ENCODE results near the gene FICD. TPM values are rescaled to one million over a fixed set of nuclear protein-coding genes. Genes with fewer than 3 reads are reported as not detected.

FICD gene
- total and polyA plus RNA-seq, 2 of the 13 experiments (the other 11 are each of a cell fraction or from before 2014, with no cell fraction given) = 0.99 to 3.0 TPM

DNA sequence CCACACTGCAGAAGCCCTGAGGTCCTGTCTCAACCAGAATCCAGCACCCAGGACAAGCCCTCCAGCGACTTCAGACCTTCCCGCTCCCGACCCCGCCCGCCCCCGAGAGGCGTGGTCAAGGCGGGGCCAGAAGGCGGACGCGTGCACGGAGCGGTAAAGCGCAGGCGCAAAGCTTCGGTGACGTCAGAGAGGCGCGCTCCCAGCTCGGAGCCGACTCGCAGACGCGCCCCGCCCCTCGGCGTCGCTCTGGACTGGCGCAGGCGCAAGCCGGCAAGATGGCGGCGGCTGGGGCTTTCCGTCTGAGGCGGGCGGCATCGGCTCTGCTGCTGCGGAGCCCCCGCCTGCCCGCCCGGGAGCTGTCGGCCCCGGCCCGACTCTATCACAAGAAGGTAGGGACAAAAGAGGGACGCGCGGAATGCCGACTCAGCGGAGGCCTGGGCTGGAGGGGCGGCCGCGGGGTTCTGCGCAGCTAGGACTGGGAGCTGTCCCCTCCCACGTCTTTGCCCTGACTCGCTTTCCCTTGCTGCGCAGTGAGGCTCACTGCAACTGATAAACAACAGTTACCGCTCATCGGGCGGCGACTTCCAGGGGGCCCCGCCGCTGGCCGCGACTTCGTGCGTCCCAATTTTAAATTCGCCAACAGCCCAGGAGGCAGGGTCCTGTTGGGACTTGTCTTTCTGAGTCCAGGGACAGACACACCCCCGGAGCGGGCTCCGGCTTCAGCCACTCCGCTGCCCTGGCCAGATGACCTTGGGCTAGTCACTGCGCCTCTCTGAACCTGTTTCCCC lies 47.5 kb downstream of the FICD start, which contains the start of gene ISCU (continued):
- TF ChIP-seq MTF1 (CRISPR knock-in tag; IDR thresholded peaks at IDR 0.05) (peak; percentile 42; the same call in 1 of the 2 replicates), ZNF260 (CRISPR knock-in tag; IDR thresholded peaks at IDR 0.05; ENCODE audit: borderline replicate concordance, low read depth) (no peak), ZNF576 (CRISPR knock-in tag; IDR thresholded peaks at IDR 0.05) (no peak; the same call in 1 of the 2 replicates), ETS1 (CRISPR knock-in tag; IDR thresholded peaks at IDR 0.05) (no peak), NRL (CRISPR knock-in tag; IDR thresholded peaks at IDR 0.05; ENCODE audit: borderline replicate concordance) (peak; percentile 67), MAF1 (CRISPR knock-in tag; IDR thresholded peaks at IDR 0.05; ENCODE audit: borderline replicate concordance) (no peak), MED13 (CRISPR knock-in tag; IDR thresholded peaks at IDR 0.05) (0 out of 2 replicates have a peak, but pooled peaks have one; percentile 52), ZSCAN5A (CRISPR knock-in tag; IDR thresholded peaks at IDR 0.05; ENCODE audit: borderline replicate concordance) (no peak), ZSCAN31 (CRISPR knock-in tag; IDR thresholded peaks at IDR 0.05; ENCODE audit: low read depth) (no peak), HDAC2 (CRISPR knock-in tag; IDR thresholded peaks at IDR 0.05) (peak; percentile 23; the same call in 1 of the 2 replicates), SOX6 (IDR thresholded peaks at IDR 0.05) (no peak), SOX6 (CRISPR knock-in tag; IDR thresholded peaks at IDR 0.05) (no peak), ZNF263 (CRISPR knock-in tag; IDR thresholded peaks at IDR 0.05) (no peak; the same call in 1 of the 2 replicates), THAP11 (CRISPR knock-in tag; IDR thresholded peaks at IDR 0.05) (peak; percentile 90), RFX5 (IDR thresholded peaks at IDR 0.05; ENCODE audit: low read depth, low read length) (peak; percentile 60; the same call in 1 of the 2 replicates), LCORL (IDR thresholded peaks at IDR 0.05) (no peak), LCORL (CRISPR knock-in tag; IDR thresholded peaks at IDR 0.05) (0 out of 2 replicates have a peak, but pooled peaks have one; percentile 48), SRSF4 (IDR thresholded peaks at IDR 0.05; ENCODE audit: low read depth, low read length, poor library complexity, severe bottlenecking) (no peak), TBX3 (IDR thresholded peaks at IDR 0.05; ENCODE audit: borderline replicate concordance) (no peak), ZNF274 (CRISPR knock-in tag; IDR thresholded peaks at IDR 0.05) (0 out of 2 replicates have a peak, but pooled peaks have one; percentile 33)
- TF ChIP-seq, protein P1, sequence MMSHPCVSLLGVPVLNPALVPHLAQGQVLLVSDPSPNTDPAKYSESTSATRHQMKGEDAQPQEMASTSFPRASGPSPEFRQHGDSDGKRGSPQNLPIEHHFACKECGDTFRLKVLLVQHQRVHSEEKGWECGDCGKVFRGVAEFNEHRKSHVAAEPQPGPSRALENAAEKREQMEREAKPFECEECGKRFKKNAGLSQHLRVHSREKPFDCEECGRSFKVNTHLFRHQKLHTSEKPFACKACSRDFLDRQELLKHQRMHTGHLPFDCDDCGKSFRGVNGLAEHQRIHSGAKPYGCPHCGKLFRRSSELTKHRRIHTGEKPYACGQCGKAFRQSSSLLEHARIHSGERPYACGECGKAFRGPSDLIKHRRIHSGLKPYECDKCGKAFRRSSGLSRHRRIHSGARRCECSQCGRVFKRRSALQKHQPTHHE (CRISPR knock-in tag; IDR thresholded peaks at IDR 0.05; ENCODE audit: borderline replicate concordance) = peak; percentile 87; the same call in 1 of the 2 replicates
- TF ChIP-seq, protein P2, sequence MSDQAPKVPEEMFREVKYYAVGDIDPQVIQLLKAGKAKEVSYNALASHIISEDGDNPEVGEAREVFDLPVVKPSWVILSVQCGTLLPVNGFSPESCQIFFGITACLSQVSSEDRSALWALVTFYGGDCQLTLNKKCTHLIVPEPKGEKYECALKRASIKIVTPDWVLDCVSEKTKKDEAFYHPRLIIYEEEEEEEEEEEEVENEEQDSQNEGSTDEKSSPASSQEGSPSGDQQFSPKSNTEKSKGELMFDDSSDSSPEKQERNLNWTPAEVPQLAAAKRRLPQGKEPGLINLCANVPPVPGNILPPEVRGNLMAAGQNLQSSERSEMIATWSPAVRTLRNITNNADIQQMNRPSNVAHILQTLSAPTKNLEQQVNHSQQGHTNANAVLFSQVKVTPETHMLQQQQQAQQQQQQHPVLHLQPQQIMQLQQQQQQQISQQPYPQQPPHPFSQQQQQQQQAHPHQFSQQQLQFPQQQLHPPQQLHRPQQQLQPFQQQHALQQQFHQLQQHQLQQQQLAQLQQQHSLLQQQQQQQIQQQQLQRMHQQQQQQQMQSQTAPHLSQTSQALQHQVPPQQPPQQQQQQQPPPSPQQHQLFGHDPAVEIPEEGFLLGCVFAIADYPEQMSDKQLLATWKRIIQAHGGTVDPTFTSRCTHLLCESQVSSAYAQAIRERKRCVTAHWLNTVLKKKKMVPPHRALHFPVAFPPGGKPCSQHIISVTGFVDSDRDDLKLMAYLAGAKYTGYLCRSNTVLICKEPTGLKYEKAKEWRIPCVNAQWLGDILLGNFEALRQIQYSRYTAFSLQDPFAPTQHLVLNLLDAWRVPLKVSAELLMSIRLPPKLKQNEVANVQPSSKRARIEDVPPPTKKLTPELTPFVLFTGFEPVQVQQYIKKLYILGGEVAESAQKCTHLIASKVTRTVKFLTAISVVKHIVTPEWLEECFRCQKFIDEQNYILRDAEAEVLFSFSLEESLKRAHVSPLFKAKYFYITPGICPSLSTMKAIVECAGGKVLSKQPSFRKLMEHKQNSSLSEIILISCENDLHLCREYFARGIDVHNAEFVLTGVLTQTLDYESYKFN (CRISPR knock-in tag; conservative IDR thresholded peaks at IDR 0.05) = peak; percentile 17; the same call in 1 of the 2 replicates

Data from HepG2 (cell line).